ENCODE data around the gene GNG7. TPM values are rescaled to one million over a fixed set of nuclear protein-coding genes. Genes with fewer than 3 reads are reported as not detected.

The GNG7 gene
- total and polyA plus RNA-seq, 2 experiments from 2014 or later = 0.11 to 0.13 TPM

DNA sequence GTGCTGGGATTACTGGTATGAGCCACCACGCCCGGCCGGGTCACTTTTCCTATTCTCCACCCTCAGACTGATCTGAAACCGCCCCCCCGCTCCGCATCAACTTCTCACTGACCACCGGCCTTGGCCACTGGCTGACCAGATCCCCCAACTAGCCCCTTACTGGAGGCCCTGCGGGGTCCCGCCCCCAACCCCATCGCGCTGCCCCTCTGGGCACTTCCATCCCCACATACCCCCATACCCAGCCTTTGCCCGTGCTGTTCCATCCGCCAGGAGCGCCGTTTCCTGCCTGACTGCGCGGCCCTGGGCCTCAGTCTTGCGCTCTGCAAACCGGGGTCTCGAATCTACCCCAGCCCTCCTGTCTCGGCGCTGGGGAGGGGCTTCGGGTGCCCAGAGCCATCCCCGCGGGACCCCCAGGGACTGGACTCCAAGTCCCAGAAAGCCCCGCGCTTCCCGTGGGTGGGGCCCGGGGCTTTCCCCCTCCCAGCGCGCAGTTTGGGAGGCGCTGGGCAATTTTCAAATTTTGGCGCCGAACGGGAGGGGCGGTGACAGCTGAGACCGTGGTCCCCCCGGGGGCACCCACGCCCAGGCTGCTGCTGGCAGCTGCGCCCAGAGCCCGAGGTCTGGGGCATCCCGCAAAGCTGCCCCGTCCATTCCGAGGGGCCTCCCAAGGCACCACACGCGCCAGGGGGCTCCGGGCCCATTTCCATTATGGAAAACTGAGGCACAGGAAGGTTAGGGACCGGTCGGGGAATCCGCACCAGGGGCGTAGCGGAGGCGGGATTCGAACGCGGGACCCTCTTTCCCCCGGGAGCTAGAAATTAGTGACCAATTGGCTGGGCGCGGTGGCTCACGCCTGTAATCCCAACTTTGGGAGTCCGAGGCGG lies 240.5 kb downstream of the GNG7 start:
- H3K9ac ChIP-seq = peak overlapping the region; percentile 78

More for the DNA sequence above, 240.5 kb downstream of the GNG7 start:
- Histone ChIP-seq H2AFZ (peak overlapping the region; percentile 98), H3F3A (ENCODE audit: insufficient read depth) (no peaks in the 10 kb centered on the region; the same call in 1 of the 2 replicates), H3K9me2 (ENCODE audit: insufficient read depth) (no peaks in the 10 kb centered on the region), H4K20me1 (ENCODE audit: insufficient read depth) (no peaks in the 10 kb centered on the region), H3K79me2 (ENCODE audit: insufficient read depth) (peaks cover 18% of the 10 kb centered on the region), H3K4me1 (ENCODE audit: insufficient read depth) (0 out of 2 replicates have a peak, but pooled peaks cover 6% of the 10 kb centered on the region), H3K4me2 (ENCODE audit: unreplicated experiment) (peak overlapping the region; percentile 89), H3K27ac (peak overlapping the region; percentile 54), H3K4me3 (peak overlapping the region; percentile 90), H3K9me3 (ENCODE audit: low read depth) (no peaks in the 10 kb centered on the region), H3K27me3 (replicated peaks; ENCODE audit: insufficient read depth) (no peaks in the 10 kb centered on the region), H3K36me3 (ENCODE audit: low read depth) (no peaks in the 10 kb centered on the region)
- WGBS, 2 experiments (ENCODE audit: low coverage in 1 of 2, low lambda C conversion rate in 2 of 2, missing lambda C conversion rate in 2 of 2) = 1 to 3% methylated on average over 50 to 58 of the region's 62 CpGs
- in situ Hi-C loops (cut with MboI) = no loop called here
- TF ChIP-seq EZH2phosphoT487 (IDR thresholded peaks at IDR 0.05; ENCODE audit: insufficient read depth, low read depth) (no peak), EZH2 (IDR thresholded peaks at IDR 0.05; ENCODE audit: insufficient read depth, poor library complexity, severe bottlenecking) (no peak)
- DNase-seq = peak; percentile 72

Small RNA genes lying within 50 kb of the gene (microRNA-seq; reads per million reads assigned to microRNA genes)
- not detected for gene MIR7850 (ENCODE audit: borderline number of aligned reads)

Small RNA genes lying within 50 kb of the gene (small RNA-seq; reads per million reads assigned to genes)
- gene MIR7850 (ENCODE audit: low read depth, low replicate concordance) (not detected), gene RN7SL121P (ENCODE audit: low read depth, low replicate concordance) (not detected), gene RNU6-993P (ENCODE audit: low read depth, low replicate concordance) (not detected)

Other genes with a start within 250 kb of the GNG7 start
- 93.7 and 119 TPM in 2 replicates for gene LMNB2, start 245.7 kb downstream of the GNG7 start, total RNA-seq (2014; rRNA removed; shearing (Covaris generic))
- 25.2 and 25.9 TPM in 2 replicates for gene LMNB2, start 245.7 kb downstream of the GNG7 start, polyA plus RNA-seq (2016; fragmentation: Nextera tagmentation; extraction: Ambion mirVana)
- gene GADD45B, start 226.6 kb downstream of the GNG7 start, total RNA-seq (2014; rRNA removed; shearing (Covaris generic)) = 89.7 TPM in 2 replicates
- 95.0 and 96.1 TPM in 2 replicates for gene GADD45B, start 226.6 kb downstream of the GNG7 start, polyA plus RNA-seq (2016; fragmentation: Nextera tagmentation; extraction: Ambion mirVana)
- gene DIRAS1, start 18.7 kb upstream of the GNG7 start, total RNA-seq (2014; rRNA removed; shearing (Covaris generic)) = 4.9 and 5.9 TPM in 2 replicates
- gene DIRAS1, start 18.7 kb upstream of the GNG7 start, polyA plus RNA-seq (2016; fragmentation: Nextera tagmentation; extraction: Ambion mirVana) = 2.6 TPM in 2 replicates
- 38.4 and 50.9 TPM in 2 replicates for gene SLC39A3, start 37.3 kb upstream of the GNG7 start, total RNA-seq (2014; rRNA removed; shearing (Covaris generic))
- 45.0 and 45.2 TPM in 2 replicates for gene SLC39A3, start 37.3 kb upstream of the GNG7 start, polyA plus RNA-seq (2016; fragmentation: Nextera tagmentation; extraction: Ambion mirVana)
- 56.1 and 57.5 TPM in 2 replicates for gene SGTA, start 80.6 kb upstream of the GNG7 start, total RNA-seq (2014; rRNA removed; shearing (Covaris generic))
- 66.0 and 66.2 TPM in 2 replicates for gene SGTA, start 80.6 kb upstream of the GNG7 start, polyA plus RNA-seq (2016; fragmentation: Nextera tagmentation; extraction: Ambion mirVana)
- gene THOP1, start 82.8 kb upstream of the GNG7 start, total RNA-seq (2014; rRNA removed; shearing (Covaris generic)) = 136 and 153 TPM in 2 replicates
- 64.8 and 70.0 TPM in 2 replicates for gene THOP1, start 82.8 kb upstream of the GNG7 start, polyA plus RNA-seq (2016; fragmentation: Nextera tagmentation; extraction: Ambion mirVana)
- gene ZNF554, start 117.2 kb upstream of the GNG7 start, total RNA-seq (2014; rRNA removed; shearing (Covaris generic)) = 2.9 and 3.0 TPM in 2 replicates
- 1.4 and 2.2 TPM in 2 replicates for gene ZNF554, start 117.2 kb upstream of the GNG7 start, polyA plus RNA-seq (2016; fragmentation: Nextera tagmentation; extraction: Ambion mirVana)
- gene ZNF555, start 138.8 kb upstream of the GNG7 start, total RNA-seq (2014; rRNA removed; shearing (Covaris generic)) = 4.3 and 7.3 TPM in 2 replicates
- gene ZNF555, start 138.8 kb upstream of the GNG7 start, polyA plus RNA-seq (2016; fragmentation: Nextera tagmentation; extraction: Ambion mirVana) = 5.8 and 6.2 TPM in 2 replicates
- gene ZNF556, start 164.6 kb upstream of the GNG7 start, total RNA-seq (2014; rRNA removed; shearing (Covaris generic)) = not detected in 2 replicates
- gene ZNF556, start 164.6 kb upstream of the GNG7 start, polyA plus RNA-seq (2016; fragmentation: Nextera tagmentation; extraction: Ambion mirVana) = not detected in 2 replicates
- gene ZNF57, start 198.2 kb upstream of the GNG7 start, total RNA-seq (2014; rRNA removed; shearing (Covaris generic)) = 1.7 and 4.6 TPM in 2 replicates
- gene ZNF57, start 198.2 kb upstream of the GNG7 start, polyA plus RNA-seq (2016; fragmentation: Nextera tagmentation; extraction: Ambion mirVana) = 1.9 and 2.3 TPM in 2 replicates
- gene ZNF77, start 242.3 kb upstream of the GNG7 start, total RNA-seq (2014; rRNA removed; shearing (Covaris generic)) = 0.76 and 1.1 TPM in 2 replicates
- 1.2 TPM in 2 replicates for gene ZNF77, start 242.3 kb upstream of the GNG7 start, polyA plus RNA-seq (2016; fragmentation: Nextera tagmentation; extraction: Ambion mirVana)